ENCODE measurements around the gene TAF13. TPM values are rescaled to one million over a fixed set of nuclear protein-coding genes. Genes with fewer than 3 reads are reported as not detected.

Gene TAF13
- total and polyA plus RNA-seq, 9 of the 15 experiments (the other 6 are each of a cell fraction or from before 2014, with no cell fraction given) = 14.9 to 77.2 (median 38.7) TPM

GRCh38 chr1:109112056-109112651 lies 36.4 kb upstream of the TAF13 start:
- 8% methylated on average over 10 of the region's 10 CpGs for WGBS (ENCODE audit: insufficient coverage, low coverage, missing lambda C conversion rate)
- Histone ChIP-seq H2AFZ (ENCODE audit: low read depth, low read length) (peak overlapping the region; percentile 36), H3K9me1 (ENCODE audit: control insufficient read depth, insufficient read depth, low read length) (no peaks in the 10 kb centered on the region), H3K27ac (ENCODE audit: extremely low read depth, low read depth, low read length) (no peak overlapping the region), H3K27me3 (ENCODE audit: control insufficient read depth in 2 of 2, insufficient read depth in 2 of 2, low read length in 2 of 2) (peaks cover 0 to 6% of the 10 kb centered on the region in 2 experiments; a peak in 1 of 5 replicates), H3K4me1 (replicated peaks in 1 of 2; ENCODE audit: control insufficient read depth in 2 of 2, insufficient read depth in 2 of 2, low read length in 2 of 2) (peaks cover 12 to 20% of the 10 kb centered on the region in 2 experiments), H3K9ac (ENCODE audit: insufficient read depth in 1 of 2, low read depth in 2 of 2, low read length in 2 of 2) (no peak overlapping the region; a peak in 1 of 4 replicates), H3K4me3 (no peak overlapping the region), H3K9me3 (replicated peaks; ENCODE audit: control insufficient read depth, insufficient read depth, low read depth, low read length) (no peaks in the 10 kb centered on the region), H3K36me3 (ENCODE audit: control insufficient read depth, insufficient read depth, low read length) (no peaks in the 10 kb centered on the region), H3K79me2 (ENCODE audit: control insufficient read depth, insufficient read depth, low read length) (no peaks in the 10 kb centered on the region), H4K20me1 (replicated peaks; ENCODE audit: control insufficient read depth, insufficient read depth, low read length) (no peaks in the 10 kb centered on the region; the same call in 1 of the 2 replicates), H3K4me2 (ENCODE audit: insufficient read depth, low read length) (peak overlapping the region; percentile 71)
- intact Hi-C loops (cut with micrococcal nuclease) = loop anchor here (1.0 to 10.0 kb wide), 12 partner anchors 23 to 1327 kb away; partner anchors contain the start of genes CLCC1, GPR61 and WDR47
- POLR2A ChIA-PET = interaction anchor here (0.7 to 5.8 kb wide), 7 partner anchors 11 to 217 kb away, joined by 3 to 65 read pairs (median 4); partner anchors contain the start of gene TMEM167B
- peak; percentile 93 for ATAC-seq
- in situ Hi-C loops (cut with MboI) = loop anchor here (5.0 kb wide), 1 partner anchor 285 kb away; no protein-coding TSS in a partner anchor
- peak; percentile 85 for FAIRE-seq
- CTCF ChIA-PET (ENCODE audit: low intra/inter-chr PET ratio) = interaction anchor here (0.6 to 2.3 kb wide), 17 partner anchors 11 to 1330 kb away, joined by 3 to 32 read pairs (median 3); partner anchors contain the start of gene TMEM167B
- no TSS peak for BruUV-seq (replicated peaks)
- peak; percentile 42 to 76 (median 60) for DNase-seq (ENCODE audit: extremely low read depth in 1 of 4, low spot score in 3 of 4)
- TF ChIP-seq SMC3 (conservative IDR thresholded peaks at IDR 0.05; ENCODE audit: insufficient read depth, low read depth, low read length) = peak; percentile 65
- TF ChIP-seq JUND (IDR thresholded peaks at IDR 0.05; ENCODE audit: borderline replicate concordance, low read depth, low read length) = 0 out of 2 replicates have a peak, but pooled peaks have one; percentile 11
- TF ChIP-seq JUND (tag; IDR thresholded peaks at IDR 0.05; ENCODE audit: borderline replicate concordance, low read depth, low read length) = no peak; the same call in 2 of the 3 replicates
- TF ChIP-seq SPI1 (IDR thresholded peaks at IDR 0.05; ENCODE audit: borderline replicate concordance, low read depth, low read length) = peak; percentile 63
- no peak for TF ChIP-seq EHMT2 (IDR thresholded peaks at IDR 0.05)
- TF ChIP-seq, protein P1, sequence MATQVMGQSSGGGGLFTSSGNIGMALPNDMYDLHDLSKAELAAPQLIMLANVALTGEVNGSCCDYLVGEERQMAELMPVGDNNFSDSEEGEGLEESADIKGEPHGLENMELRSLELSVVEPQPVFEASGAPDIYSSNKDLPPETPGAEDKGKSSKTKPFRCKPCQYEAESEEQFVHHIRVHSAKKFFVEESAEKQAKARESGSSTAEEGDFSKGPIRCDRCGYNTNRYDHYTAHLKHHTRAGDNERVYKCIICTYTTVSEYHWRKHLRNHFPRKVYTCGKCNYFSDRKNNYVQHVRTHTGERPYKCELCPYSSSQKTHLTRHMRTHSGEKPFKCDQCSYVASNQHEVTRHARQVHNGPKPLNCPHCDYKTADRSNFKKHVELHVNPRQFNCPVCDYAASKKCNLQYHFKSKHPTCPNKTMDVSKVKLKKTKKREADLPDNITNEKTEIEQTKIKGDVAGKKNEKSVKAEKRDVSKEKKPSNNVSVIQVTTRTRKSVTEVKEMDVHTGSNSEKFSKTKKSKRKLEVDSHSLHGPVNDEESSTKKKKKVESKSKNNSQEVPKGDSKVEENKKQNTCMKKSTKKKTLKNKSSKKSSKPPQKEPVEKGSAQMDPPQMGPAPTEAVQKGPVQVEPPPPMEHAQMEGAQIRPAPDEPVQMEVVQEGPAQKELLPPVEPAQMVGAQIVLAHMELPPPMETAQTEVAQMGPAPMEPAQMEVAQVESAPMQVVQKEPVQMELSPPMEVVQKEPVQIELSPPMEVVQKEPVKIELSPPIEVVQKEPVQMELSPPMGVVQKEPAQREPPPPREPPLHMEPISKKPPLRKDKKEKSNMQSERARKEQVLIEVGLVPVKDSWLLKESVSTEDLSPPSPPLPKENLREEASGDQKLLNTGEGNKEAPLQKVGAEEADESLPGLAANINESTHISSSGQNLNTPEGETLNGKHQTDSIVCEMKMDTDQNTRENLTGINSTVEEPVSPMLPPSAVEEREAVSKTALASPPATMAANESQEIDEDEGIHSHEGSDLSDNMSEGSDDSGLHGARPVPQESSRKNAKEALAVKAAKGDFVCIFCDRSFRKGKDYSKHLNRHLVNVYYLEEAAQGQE (IDR thresholded peaks at IDR 0.05; ENCODE audit: borderline replicate concordance) = peak; percentile 86
- TF ChIP-seq, protein P1 (CRISPR knock-in tag; IDR thresholded peaks at IDR 0.05; ENCODE audit: low read depth) = no peak
- TF ChIP-seq E2F1 (CRISPR knock-in tag; IDR thresholded peaks at IDR 0.05) = peak; percentile 69; the same call in 1 of the 2 replicates
- no peak for TF ChIP-seq ZNF354B (CRISPR knock-in tag; IDR thresholded peaks at IDR 0.05)
- TF ChIP-seq, protein P2, sequence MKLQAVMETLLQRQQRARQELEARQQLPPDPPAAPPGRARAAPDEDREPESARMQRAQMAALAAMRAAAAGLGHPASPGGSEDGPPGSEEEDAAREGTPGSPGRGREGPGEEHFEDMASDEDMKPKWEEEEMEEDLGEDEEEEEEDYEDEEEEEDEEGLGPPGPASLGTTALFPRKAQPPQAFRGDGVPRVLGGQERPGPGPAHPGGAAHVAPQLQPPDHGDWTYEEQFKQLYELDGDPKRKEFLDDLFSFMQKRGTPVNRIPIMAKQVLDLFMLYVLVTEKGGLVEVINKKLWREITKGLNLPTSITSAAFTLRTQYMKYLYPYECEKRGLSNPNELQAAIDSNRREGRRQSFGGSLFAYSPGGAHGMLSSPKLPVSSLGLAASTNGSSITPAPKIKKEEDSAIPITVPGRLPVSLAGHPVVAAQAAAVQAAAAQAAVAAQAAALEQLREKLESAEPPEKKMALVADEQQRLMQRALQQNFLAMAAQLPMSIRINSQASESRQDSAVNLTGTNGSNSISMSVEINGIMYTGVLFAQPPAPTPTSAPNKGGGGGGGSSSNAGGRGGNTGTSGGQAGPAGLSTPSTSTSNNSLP (IDR thresholded peaks at IDR 0.05; ENCODE audit: borderline replicate concordance, low read depth, low read length) = no peak
